CD4-positive, alpha-beta T cell treated with Interleukin-17A for 4 hours (primary cell): Measurements from ENCODE around the gene ARMCX5.

Experiments
- DNase-seq: peaks from one replicate; pipeline ENCODE4 v3.0.0-alpha.2; 2020; ENCODE audit warnings: mixed read lengths

Gene ARMCX5

GRCh38 chrX:102599084-102599950 lies at the start of gene ARMCX5:
Gene ARMCX5 (plus strand): TSS chrX:102599515. CDS start chrX:102602142, 2,627 bp downstream.
- peak; percentile 75 for DNase-seq

DNA sequence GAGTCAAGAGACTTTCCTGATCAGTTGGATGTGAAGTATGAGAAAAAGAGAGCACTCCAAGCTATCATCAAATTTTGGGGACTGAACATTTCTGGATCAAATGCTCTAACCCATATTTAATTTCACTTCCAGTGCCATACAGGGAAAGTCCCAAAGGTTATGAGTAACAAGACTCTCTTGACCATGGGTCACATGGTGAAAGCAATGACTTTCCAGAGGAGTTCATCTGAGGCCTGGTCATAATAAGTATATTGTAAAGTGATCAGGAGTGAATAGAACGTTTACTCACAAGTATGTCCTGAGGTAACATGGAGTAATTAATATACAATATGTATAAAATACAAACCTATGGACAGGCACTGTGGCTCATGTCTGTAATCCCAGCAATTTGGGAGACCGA lies 40.7 kb upstream of the ARMCX5 start:
- DNase-seq, result no peak

- no peak for DNase-seq
Observed at GRCh38 chrX:102560423-102561068, 38.8 kb upstream of the ARMCX5 start.

- no peak for DNase-seq
Observed at GRCh38 chrX:102580891-102581290, 18.4 kb upstream of the ARMCX5 start.

DNA sequence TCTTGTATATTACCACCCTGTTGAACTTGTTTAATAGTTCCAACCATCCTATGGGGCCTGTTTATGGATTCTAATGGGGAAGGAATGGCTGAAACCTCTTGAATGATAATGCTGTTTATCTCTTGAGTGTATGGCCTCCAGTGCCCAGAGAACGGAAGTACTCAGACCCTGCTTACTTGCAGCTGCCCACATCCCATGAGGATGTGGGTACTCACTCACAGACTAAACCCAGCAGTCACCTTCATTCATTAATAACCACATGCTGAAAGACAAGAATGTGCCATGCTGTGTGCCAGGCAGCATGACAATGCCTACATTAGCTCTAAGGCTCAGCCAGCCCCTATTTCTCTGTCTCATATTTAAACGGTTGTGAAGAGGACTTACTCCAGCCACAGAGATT lies 5.9 kb upstream of the ARMCX5 start:
- no peak for DNase-seq

DNA sequence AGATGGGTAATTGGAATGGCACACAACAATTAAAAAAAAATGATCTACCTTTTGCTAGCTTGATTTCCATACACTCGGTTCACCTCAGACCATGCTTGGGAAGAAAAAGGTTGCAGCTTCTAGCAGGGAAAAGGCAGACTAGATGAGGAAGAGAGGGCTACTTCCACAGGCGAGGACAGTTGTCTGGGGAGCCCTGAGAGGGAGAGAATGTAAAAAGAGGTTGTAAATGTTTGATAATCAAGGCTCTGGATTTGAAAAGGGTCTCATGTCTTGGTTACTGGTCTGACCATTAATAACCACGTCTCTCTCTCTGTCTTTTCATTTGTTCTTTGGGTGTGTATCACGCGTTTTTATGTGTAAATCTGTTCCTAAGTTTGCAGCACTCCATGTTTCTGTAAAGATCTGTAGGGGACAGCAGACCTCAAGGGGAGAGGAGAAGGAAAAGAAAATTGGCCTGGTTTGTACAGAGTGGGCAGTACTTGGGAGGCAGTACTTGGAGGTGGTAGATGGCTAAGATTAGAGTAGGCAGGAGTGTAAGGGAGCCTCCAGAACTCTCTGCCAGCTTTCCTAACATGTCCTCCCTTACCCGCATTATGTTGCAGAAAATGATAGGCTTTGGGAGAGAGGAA lies 750 bp downstream of the ARMCX5 start:
- DNase-seq, result no peak

- no peak for DNase-seq
Observed at GRCh38 chrX:102604327-102604726, 5.0 kb downstream of the ARMCX5 start.

GRCh38 chrX:102606115-102606514 lies 6.8 kb downstream of the ARMCX5 start:
- no peak for DNase-seq

GRCh38 chrX:102610905-102611304 lies 11.6 kb downstream of the ARMCX5 start:
- no peak for DNase-seq

- no peak for DNase-seq
Observed at GRCh38 chrX:102624105-102624504, 24.8 kb downstream of the ARMCX5 start.

DNA sequence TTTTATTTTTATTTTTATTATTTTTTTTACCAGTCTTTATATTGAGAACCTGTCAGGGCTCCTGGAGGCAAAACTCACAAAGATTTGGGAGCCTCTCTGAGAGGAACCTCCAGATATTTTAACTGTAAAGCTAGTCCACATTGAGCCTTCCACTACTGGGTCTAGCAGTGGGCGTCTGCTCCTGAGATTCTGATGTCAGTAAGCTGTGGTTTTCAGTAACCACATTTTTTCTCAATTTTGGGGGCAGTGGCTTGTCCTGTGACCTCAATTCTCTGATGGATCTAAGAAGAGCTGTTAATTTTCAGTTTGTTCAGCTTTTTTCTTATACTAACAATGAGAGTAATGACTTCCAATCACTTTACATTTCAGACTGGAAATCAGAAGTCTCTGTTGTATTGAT lies 28.3 kb downstream of the ARMCX5 start:
- DNase-seq, result no peak

DNA sequence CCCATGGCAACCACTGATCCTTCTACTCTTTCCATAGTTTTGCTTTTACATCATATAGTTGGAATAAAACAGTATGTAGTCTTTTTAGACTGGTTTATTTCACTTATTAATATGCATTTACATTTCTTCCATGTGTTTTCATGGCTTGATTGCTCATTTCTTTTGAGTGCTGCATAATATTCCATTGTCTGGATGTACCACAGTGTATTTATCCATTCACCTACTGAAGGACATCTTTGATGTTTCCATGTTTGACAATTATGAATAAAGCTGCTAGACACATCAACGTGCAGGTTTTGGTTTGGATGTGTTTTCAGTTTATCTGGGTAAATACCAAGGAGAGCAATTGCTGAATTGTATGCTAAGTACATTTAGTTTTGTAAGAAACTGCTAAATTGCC lies 38.2 kb downstream of the ARMCX5 start:
- no peak for DNase-seq

DNA sequence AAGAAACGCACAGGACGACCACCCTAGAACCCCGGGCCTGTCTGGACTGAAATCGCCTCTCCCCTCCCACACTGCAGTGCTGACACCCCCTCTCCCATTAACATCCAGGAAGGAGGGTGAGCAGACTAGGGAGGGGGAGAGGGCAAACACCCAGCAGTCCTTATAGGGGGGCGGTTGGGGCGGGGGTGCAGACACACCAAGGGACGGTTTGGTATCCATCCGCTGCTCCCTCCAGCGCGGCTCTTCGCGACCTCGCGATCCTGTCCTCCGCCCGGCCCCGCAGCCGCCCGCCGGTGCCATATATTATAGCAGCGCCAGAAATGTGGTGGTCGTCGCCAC lies 51.6 kb downstream of the ARMCX5 start:
- no peak for DNase-seq

- DNase-seq, result peak; percentile 78
Observed at GRCh38 chrX:102651242-102652011, 52.1 kb downstream of the ARMCX5 start, which contains the start of gene GPRASP1. Gene GPRASP1 (plus strand): TSS chrX:102651483. CDS start chrX:102653914, 2,431 bp downstream.

- peak; percentile 69 for DNase-seq
Observed at GRCh38 chrX:102652031-102652688, 52.8 kb downstream of the ARMCX5 start.
